Left ventricle myocardium superior (tissue), 1 donor: Measurements from ENCODE around the gene ITGB6. TPM values are rescaled to one million over a fixed set of nuclear protein-coding genes. Genes with fewer than 3 reads are reported as not detected.

Experiments
- ATAC-seq: fragments of 200-7000 bp; cut with Tn5 transposase; one replicate; pipeline ENCODE4 v1.9.1; 2020; ENCODE audit warnings: mild to moderate bottlenecking, moderate library complexity
- DNase-seq: peaks from one replicate; pipeline ENCODE4 v3.0.0-alpha.2; 2020
- intact Hi-C: fragments of 100-400 bp; cut with micrococcal nuclease; formaldehyde crosslinking; loops from one replicate; pipeline ENCODE4 v1.11.0; 2022
- total RNA-seq: library from RNA; stranded (reverse); fragmentation: NEBNext Ultra II Directional; extraction: Animal tissue kit (Norgen Biotek cat#: 25700); gene quantifications from one replicate; pipeline ENCODE4 v1.2.1, GENCODE V29; 2021
- donor health status: DM: no; HTN: yes; CAD: no; lungs with severe emphysema.

The ITGB6 gene
- total RNA-seq, 1 donor from 2014 or later: 4.4 TPM

DNA sequence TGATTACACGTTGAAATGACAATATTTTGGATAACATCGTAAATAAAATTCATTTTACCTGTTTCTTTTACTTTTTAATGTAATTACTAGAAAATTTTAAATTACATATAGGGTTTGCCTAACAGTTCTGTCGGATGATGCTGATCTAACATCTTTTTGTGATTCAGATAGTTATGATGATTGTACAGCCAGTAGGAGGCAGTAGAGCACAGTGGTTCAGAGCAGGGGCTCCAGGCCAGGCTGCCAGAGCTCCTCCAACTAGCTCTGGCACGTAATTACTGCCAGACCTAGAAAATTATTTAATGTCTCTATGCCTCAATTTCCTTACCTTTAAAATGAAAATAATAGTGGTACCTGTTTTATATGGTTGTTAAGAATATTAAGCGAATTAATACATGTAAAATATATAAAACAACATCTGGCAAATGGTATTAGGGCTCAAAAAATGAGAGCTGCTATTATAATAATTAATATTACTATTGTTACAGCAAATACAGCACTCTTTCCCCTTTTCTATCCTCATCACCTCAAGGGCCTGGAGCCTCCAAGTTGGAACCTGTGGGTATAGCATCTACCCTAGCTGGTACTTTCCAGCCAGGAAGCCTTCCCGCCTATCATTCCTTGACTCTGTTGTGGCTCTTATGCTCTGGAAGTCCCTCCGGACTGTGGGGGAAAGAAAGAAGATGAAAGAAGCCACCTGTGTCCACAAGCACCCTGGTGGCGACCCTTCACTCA lies 90.0 kb downstream of the ITGB6 start:
- peak; percentile 74 for DNase-seq
- ATAC-seq: peak; percentile 87
- intact Hi-C loops: loop anchor here (5.0 kb wide), 1 partner anchor 882 kb away; no protein-coding TSS in a partner anchor

- intact Hi-C loops: no loop called here
- no peak for ATAC-seq
- DNase-seq: no peak
These were observed 90.8 kb downstream of the ITGB6 start for GRCh38 chr2:160109243-160109642.

DNA sequence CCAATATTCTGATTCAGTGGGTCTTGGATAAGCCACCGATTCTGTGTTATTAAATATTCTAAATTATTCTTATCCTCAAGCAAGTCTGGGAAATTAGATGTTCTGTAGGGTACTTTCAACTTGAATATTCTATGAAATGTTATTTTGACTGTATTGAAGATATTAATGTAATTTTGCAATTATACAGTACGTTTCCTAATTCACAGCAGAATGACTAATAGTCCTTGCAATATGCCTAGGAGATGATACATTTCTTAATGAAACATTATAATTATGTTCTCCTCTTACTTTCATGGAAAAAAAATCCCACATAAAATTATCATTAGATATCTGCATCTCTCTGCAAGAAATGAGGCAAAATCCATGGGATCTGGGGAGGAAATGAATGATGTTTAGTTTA lies 91.4 kb downstream of the ITGB6 start:
- no peak for ATAC-seq

DNA sequence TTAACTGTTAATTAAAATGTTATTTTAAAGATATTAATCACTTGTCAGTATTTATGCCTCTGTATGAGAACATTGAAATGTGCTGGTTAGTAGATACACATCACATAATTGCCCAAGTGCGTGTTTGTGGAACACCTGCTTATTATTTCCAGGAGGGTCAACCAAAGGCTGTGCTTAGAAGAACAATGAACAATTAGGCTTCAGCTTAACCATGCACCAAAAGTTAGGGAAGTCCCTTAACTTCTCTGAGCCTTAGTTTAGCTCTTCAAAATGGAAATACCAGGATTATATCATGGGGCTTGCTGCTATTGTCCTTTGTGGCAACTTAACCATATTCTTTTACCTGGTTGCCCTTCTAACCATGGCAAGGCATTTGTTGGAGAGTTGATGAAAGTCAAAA lies 94.7 kb downstream of the ITGB6 start:
- ATAC-seq: no peak
- DNase-seq: no peak
- intact Hi-C loops: no loop called here

More for the DNA sequence above, 91.4 kb downstream of the ITGB6 start:
- intact Hi-C loops: no loop called here
- no peak for DNase-seq

GRCh38 chr2:160104115-160104514 lies 96.0 kb downstream of the ITGB6 start:
- intact Hi-C loops: no loop called here
- DNase-seq (no peak), ATAC-seq (no peak)

- DNase-seq (no peak), ATAC-seq (no peak)
- intact Hi-C loops: no loop called here
These were observed 102.7 kb downstream of the ITGB6 start for GRCh38 chr2:160097326-160097725.

DNA sequence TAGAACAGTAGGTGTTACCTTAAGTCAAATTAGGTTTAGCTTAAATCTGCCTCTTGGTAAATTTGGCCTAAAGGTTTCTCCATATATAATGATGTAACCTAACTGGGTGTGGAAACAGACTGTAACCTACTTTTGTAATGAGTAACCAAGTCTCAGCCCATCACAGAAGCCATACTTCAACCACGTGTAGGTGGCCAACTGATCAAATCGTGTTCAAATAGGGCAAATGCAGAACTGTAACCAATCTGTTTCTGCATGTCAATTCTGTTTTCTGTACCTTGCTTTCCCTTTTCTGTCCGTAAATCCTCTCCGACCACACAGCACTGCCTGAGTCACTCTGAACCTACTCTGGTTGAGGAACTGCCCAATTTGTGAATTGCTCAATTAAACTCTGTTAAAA lies 103.7 kb downstream of the ITGB6 start:
- intact Hi-C loops: no loop called here
- no peak for ATAC-seq
- no peak for DNase-seq

DNA sequence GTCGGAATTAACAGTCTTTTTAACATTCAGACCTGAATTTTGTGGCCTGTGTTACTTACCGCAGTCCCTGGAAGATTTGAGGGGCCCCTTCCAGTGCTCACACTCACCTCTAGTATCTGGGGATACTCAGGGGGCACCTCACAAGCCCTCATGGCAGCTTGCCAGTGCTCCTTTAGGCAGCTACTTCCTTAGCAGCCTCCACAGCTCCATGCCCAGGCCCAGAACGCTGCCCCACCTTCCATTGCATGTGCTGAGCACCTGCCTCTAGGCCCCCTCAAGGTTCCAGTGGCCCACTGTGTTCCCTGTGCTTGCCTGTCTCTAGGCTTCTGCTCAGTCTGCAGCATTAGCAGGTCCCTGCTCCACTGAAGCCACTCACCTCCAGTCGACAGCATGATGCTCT lies 107.6 kb downstream of the ITGB6 start:
- intact Hi-C loops: no loop called here
- DNase-seq (no peak), ATAC-seq (no peak)

DNA sequence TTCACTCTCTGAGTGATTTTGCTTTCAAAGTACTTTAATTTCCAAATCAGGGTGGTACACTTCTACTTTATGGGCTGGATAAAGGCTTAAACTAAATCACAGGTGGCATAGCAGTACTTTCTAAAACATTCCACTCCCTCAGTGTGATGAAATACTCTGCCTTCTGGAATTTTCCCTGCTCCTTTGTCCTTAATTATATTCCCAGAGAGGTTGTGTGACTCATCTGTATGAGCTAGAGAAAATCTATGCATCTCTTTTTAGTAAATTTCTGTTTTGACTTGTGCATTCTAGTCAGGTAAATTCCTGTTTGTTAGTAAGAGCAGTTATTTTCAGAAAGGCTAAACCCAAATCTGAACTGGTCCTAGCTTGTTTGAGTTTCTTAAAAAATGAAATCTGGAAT lies 108.7 kb downstream of the ITGB6 start:
- DNase-seq: no peak
- no peak for ATAC-seq
- intact Hi-C loops: no loop called here

GRCh38 chr2:160087854-160088745 lies 112.0 kb downstream of the ITGB6 start:
- ATAC-seq: no peak
- DNase-seq: no peak
- intact Hi-C loops: no loop called here

- DNase-seq: no peak
- ATAC-seq: no peak
- intact Hi-C loops: no loop called here
These were observed 114.4 kb downstream of the ITGB6 start for GRCh38 chr2:160085662-160086061.

GRCh38 chr2:160077912-160078810 lies 121.9 kb downstream of the ITGB6 start:
- intact Hi-C loops: no loop called here
- no peak for ATAC-seq
- no peak for DNase-seq

DNA sequence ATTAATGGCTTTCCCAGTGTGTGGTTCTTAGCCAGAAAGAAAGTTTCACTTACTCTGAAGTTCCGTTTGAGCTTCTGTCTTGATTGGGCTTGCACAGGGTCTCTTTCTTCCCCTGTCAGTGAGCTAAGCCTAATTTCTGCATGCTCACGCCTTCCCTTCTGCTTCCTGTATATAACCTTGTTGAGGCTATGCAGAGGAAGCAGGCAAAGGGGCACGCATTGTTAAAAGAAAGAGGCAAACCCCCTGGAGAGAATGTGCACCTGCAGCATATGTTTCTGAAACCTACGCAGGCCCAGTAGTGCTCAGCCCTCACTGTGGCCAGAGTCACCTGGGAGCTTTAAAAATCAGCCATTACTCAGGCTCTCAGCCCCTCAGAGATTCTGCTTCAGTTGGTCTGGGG lies 123.2 kb downstream of the ITGB6 start:
- no peak for ATAC-seq
- intact Hi-C loops: no loop called here
- DNase-seq: no peak

DNA sequence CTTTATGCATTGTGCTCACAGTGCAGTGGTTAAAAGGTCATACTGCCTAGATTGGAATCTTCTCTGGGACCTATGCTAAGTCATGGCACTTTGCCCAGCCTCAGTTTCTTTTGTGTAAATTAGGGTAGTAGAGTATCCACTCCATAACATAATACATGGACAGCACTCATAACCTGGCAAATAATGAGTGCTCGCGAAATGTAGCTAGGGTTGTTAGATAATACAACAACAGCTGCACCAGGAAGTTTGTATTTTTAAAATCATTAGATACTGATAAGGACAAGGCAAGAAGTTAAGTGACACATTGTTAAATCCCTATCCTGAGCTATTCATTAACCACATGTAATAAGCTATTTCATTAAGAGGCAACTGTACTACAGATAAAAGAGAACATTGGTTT lies 123.8 kb downstream of the ITGB6 start:
- ATAC-seq (no peak), DNase-seq (no peak)
- intact Hi-C loops: no loop called here

- intact Hi-C loops: no loop called here
- DNase-seq: no peak
These were observed 124.9 kb downstream of the ITGB6 start for GRCh38 chr2:160075171-160075570.

DNA sequence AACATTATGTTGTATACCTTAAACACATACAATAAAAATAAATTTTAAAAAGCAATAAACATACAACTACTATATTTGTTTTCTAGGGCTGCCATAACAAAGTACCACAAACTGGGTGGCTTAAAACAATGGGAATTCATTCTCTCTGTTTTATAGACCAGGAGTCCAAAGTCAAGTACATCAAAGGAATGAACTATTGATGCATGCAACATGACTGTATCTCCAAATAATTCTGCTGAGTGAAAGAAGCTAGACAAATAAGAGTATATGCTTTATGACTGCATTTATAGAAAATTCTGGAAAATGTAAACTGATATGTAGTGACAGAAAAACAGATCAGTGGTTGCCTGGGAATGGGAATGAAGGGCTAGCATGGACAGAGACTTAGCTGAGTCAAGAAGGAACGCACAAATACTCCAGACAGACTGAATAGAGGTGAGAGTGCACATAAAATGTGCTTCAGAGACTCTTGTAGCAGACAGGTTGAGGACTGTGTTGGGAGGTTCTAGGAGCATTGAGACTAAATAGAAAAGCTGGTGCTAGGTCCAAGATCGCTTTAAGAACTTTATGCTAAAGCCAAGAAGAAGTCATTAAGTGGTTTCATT lies 126.7 kb downstream of the ITGB6 start:
- no peak for ATAC-seq
- intact Hi-C loops: no loop called here
- no peak for DNase-seq

More at GRCh38 chr2:160075171-160075570, 124.9 kb downstream of the ITGB6 start:
- peak; percentile 72 for ATAC-seq

DNA sequence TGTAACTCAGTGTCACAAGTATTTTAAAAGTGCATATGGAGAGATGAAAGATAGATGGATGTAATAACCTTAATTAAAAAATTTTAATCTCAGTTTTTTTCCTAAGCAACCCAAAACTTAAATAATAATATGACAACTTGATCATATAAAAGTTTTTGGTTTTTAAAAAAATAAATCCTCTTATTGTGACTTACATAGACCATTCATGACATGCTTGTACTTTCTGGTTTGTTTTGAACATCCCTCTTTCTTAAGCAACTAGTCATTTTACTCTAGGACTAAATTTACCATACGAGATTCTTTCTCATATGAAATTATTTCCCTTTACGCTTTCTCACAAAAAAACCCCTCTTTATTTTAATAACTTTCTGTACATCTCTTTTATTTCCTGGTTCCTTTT lies 131.2 kb downstream of the ITGB6 start:
- intact Hi-C loops: no loop called here
- ATAC-seq (no peak), DNase-seq (no peak)

DNA sequence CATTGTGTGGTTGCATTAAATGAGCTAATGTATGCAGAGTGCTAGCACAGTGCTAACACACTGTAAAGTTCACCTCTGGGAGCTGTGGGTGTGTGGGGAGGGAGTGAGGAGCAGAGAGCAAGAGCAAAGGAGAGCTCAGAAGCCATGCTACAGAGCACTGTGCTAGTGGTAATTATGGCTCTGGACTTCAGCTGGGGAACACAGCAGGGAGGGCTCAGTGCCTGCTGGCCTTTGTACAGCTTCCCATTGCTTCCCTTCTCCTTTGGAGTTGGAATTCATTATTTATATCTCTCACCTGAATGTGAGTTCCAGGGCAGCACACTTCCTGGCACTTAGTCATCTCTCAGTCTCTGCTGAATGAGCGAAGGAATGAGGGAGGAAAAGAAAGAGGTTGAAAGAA lies 135.2 kb downstream of the ITGB6 start:
- no peak for DNase-seq
- peak; percentile 39 for ATAC-seq

More for the DNA sequence above, 135.2 kb downstream of the ITGB6 start:
- intact Hi-C loops: no loop called here
